Dendritic cell treated with granulocyte-macrophage colony-stimulating factor and Interleukin-4, amounts not matched to agents 40 ng/mL and 50 ng/mL, for 4 days (primary cell): ENCODE results near the gene SUPT3H.
A peak's percentile ranks its signal among the peaks of the same experiment; 100 is the strongest.

Source experiments
- H3K27ac Mint-ChIP-seq: one replicate; pipeline ENCODE4 v1.8.0; 2022; ENCODE audit warnings: mild to moderate bottlenecking, mixed read lengths
- H3K27me3 Mint-ChIP-seq: one replicate; pipeline ENCODE4 v1.8.0; 2022; ENCODE audit warnings: mild to moderate bottlenecking, mixed read lengths
- H3K36me3 Mint-ChIP-seq: one replicate; pipeline ENCODE4 v1.8.0; 2022; ENCODE audit warnings: low read depth, mixed read lengths
- H3K4me1 Mint-ChIP-seq: one replicate; pipeline ENCODE4 v1.8.0; 2022; ENCODE audit warnings: low read depth, mixed read lengths
- H3K4me3 Mint-ChIP-seq: one replicate; pipeline ENCODE4 v1.8.0; 2022; ENCODE audit warnings: mild to moderate bottlenecking, moderate library complexity, mixed read lengths
- H3K9me3 Mint-ChIP-seq: one replicate; pipeline ENCODE4 v1.8.0; 2022; ENCODE audit warnings: mixed read lengths
- intact Hi-C: fragments of 100-400 bp; cut with micrococcal nuclease; formaldehyde crosslinking; loops from one replicate; pipeline ENCODE4 v1.15.0; 2022

SUPT3H gene

DNA sequence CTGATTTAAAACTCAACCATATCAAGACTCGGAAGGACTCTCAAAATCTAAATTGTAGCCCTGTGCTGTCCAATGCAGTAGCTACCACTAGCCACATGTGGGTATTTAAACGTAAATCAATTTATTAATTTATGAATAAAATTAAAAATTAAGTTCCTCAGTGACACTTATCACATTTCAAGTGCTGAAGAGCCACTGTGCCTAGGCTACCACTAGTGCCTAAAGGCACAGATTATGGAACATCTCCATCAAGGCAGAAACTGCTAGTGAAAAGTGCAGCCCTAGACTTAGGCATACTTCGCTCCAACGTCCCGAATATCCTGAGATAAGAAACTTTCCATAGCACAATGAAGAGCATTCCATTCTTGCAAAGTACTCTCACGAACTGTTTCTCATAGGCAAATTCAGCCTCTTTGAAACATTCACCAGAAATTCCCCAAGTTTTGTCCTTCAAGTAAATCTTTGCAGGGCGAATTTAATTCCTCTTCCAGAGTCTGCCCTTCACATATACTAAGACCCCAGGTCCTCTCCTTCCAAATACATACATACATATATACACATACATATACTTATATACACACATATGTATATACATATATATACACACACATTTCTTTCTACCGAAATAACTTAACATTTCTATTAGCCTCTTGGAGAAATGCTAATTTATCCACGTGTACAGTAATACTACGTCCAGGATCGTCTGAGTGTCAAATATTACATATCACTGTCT is 1.3 kb downstream of the SUPT3H start:
- no peaks in the 10 kb centered on the region for H3K9me3 Mint-ChIP-seq
- H3K27ac Mint-ChIP-seq, result peak overlapping the region; percentile 99
- intact Hi-C loops, result loop anchor here (5.0 kb wide), 2 partner anchors 46 to 336 kb away; no protein-coding TSS in a partner anchor
- peaks cover 15% of the 10 kb centered on the region for H3K36me3 Mint-ChIP-seq
- peak overlapping the region; percentile 95 for H3K4me3 Mint-ChIP-seq
- no peaks in the 10 kb centered on the region for H3K27me3 Mint-ChIP-seq
- H3K4me1 Mint-ChIP-seq, result peaks cover 23% of the 10 kb centered on the region

GRCh38 chr6:45375449-45375848 is 2.3 kb downstream of the SUPT3H start:
- Mint-ChIP-seq H3K27ac (no peak overlapping the region), H3K9me3 (no peaks in the 10 kb centered on the region), H3K27me3 (no peaks in the 10 kb centered on the region), H3K36me3 (peaks cover 15% of the 10 kb centered on the region), H3K4me1 (peaks cover 23% of the 10 kb centered on the region), H3K4me3 (no peak overlapping the region)
- intact Hi-C loops, result loop anchor here (5.0 kb wide), 2 partner anchors 47 to 337 kb away; no protein-coding TSS in a partner anchor

GRCh38 chr6:45371924-45372573 is 5.7 kb downstream of the SUPT3H start:
- H3K4me1 Mint-ChIP-seq, result peaks cover 23% of the 10 kb centered on the region
- H3K27me3 Mint-ChIP-seq, result no peaks in the 10 kb centered on the region
- H3K27ac Mint-ChIP-seq, result no peak overlapping the region
- intact Hi-C loops, result no loop called here
- H3K9me3 Mint-ChIP-seq, result no peaks in the 10 kb centered on the region
- H3K4me3 Mint-ChIP-seq, result no peak overlapping the region
- H3K36me3 Mint-ChIP-seq, result no peaks in the 10 kb centered on the region

DNA sequence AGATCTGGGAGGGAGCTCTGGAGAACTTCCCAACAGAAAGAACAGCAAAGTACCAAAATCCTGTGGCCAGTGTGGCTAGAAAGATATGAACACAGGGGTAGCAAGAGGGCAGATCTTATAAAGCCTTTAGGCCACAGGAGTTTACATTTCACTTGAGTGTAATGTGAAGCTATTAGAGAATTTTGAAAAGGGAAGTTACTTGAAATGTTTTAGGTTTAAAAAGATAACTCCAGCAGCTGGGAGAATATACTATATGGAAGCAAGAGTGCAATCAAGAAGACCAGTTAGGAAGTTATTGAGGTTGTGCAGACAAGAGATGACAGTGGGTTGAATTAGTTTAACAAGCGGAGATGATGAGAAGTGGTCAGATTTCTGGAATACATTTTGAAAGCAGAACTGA is 7.9 kb downstream of the SUPT3H start:
- no peak overlapping the region for H3K27ac Mint-ChIP-seq
- no peaks in the 10 kb centered on the region for H3K27me3 Mint-ChIP-seq
- no peaks in the 10 kb centered on the region for H3K36me3 Mint-ChIP-seq
- H3K4me1 Mint-ChIP-seq, result peaks cover 24% of the 10 kb centered on the region
- intact Hi-C loops, result no loop called here
- H3K9me3 Mint-ChIP-seq, result no peaks in the 10 kb centered on the region
- no peak overlapping the region for H3K4me3 Mint-ChIP-seq

DNA sequence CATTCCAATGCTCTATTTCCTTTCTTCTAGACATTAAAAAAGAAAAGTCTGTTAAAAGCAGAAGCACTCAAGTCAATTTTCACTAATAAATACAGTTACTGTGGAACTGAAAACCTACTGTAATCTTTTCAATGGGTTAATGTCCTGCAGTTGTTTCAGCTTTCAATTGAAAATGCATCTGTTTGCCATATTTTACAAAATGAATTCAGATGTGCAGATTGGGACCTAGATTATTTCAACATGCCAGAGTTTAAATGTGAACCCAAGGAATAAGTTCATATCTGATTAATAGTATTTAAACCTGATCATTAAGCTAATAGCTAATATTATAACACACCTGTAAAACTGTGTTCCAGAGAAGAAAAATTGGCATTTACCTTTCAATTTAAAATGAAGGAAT is 9.7 kb downstream of the SUPT3H start:
- Mint-ChIP-seq H3K4me3 (no peak overlapping the region), H3K36me3 (no peaks in the 10 kb centered on the region), H3K4me1 (peaks cover 24% of the 10 kb centered on the region), H3K27ac (no peak overlapping the region), H3K27me3 (no peaks in the 10 kb centered on the region), H3K9me3 (no peaks in the 10 kb centered on the region)
- intact Hi-C loops, result no loop called here

DNA sequence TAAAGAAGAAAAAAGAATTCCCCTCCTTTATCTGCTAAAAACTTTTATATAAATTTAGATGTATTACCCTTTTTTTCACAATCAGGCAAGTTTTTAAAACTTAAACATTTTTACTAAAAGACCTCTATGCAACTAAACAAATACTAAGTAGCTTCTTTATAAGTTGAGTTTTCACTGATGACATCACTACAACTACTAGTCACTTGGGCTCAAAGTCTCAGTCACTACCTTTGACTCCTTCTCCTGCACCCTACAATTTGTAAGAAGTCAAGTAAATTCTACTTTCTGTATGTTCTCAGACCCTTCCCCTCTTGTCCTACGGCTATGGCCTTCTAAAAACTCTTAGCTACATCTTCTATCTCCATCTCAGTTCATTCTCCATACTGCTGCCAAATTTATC is 11.2 kb downstream of the SUPT3H start:
- Mint-ChIP-seq H3K9me3 (no peaks in the 10 kb centered on the region), H3K4me3 (no peak overlapping the region), H3K36me3 (no peaks in the 10 kb centered on the region), H3K27ac (peak overlapping the region; percentile 62), H3K4me1 (peaks cover 24% of the 10 kb centered on the region), H3K27me3 (no peaks in the 10 kb centered on the region)
- intact Hi-C loops, result no loop called here

GRCh38 chr6:45365036-45365435 is 12.7 kb downstream of the SUPT3H start:
- H3K9me3 Mint-ChIP-seq, result no peaks in the 10 kb centered on the region
- no peaks in the 10 kb centered on the region for H3K27me3 Mint-ChIP-seq
- H3K36me3 Mint-ChIP-seq, result no peaks in the 10 kb centered on the region
- no peak overlapping the region for H3K27ac Mint-ChIP-seq
- H3K4me3 Mint-ChIP-seq, result no peak overlapping the region
- intact Hi-C loops, result no loop called here
- H3K4me1 Mint-ChIP-seq, result peaks cover 21% of the 10 kb centered on the region

DNA sequence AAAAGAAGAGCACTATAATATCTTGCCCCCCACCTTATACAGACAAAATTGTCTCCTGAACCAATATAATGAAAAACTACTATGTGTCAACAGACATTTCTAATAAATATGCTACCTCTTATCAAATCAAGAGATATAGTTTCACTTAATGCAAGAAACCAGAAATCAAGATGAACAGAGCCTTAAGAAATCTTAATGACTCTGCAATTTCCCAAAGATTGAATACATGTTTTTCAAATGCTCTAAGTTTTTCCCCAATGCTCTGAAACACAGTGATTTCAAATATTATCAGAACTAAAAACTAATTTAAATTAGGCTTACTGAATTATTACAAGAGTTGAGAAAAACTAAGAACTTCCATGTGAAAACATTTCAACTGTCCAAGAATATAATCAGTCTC is 13.3 kb downstream of the SUPT3H start:
- H3K36me3 Mint-ChIP-seq, result no peaks in the 10 kb centered on the region
- no peak overlapping the region for H3K4me3 Mint-ChIP-seq
- no peaks in the 10 kb centered on the region for H3K9me3 Mint-ChIP-seq
- no peaks in the 10 kb centered on the region for H3K27me3 Mint-ChIP-seq
- no peak overlapping the region for H3K27ac Mint-ChIP-seq
- peaks cover 15% of the 10 kb centered on the region for H3K4me1 Mint-ChIP-seq
- intact Hi-C loops, result no loop called here

- no peak overlapping the region for H3K27ac Mint-ChIP-seq
- intact Hi-C loops, result no loop called here
- H3K9me3 Mint-ChIP-seq, result no peaks in the 10 kb centered on the region
- H3K4me3 Mint-ChIP-seq, result no peak overlapping the region
- H3K4me1 Mint-ChIP-seq, result no peaks in the 10 kb centered on the region
- H3K36me3 Mint-ChIP-seq, result no peaks in the 10 kb centered on the region
- no peaks in the 10 kb centered on the region for H3K27me3 Mint-ChIP-seq
These were observed 24.1 kb downstream of the SUPT3H start for GRCh38 chr6:45353654-45354053.

- intact Hi-C loops, result no loop called here
- no peaks in the 10 kb centered on the region for H3K27me3 Mint-ChIP-seq
- H3K4me3 Mint-ChIP-seq, result no peak overlapping the region
- H3K27ac Mint-ChIP-seq, result no peak overlapping the region
- no peaks in the 10 kb centered on the region for H3K36me3 Mint-ChIP-seq
- no peaks in the 10 kb centered on the region for H3K9me3 Mint-ChIP-seq
- no peaks in the 10 kb centered on the region for H3K4me1 Mint-ChIP-seq
These were observed 26.1 kb downstream of the SUPT3H start for GRCh38 chr6:45351667-45352066.

GRCh38 chr6:45351076-45351475 is 26.7 kb downstream of the SUPT3H start:
- no peaks in the 10 kb centered on the region for H3K27me3 Mint-ChIP-seq
- intact Hi-C loops, result no loop called here
- no peak overlapping the region for H3K27ac Mint-ChIP-seq
- H3K9me3 Mint-ChIP-seq, result no peaks in the 10 kb centered on the region
- no peaks in the 10 kb centered on the region for H3K36me3 Mint-ChIP-seq
- H3K4me1 Mint-ChIP-seq, result no peaks in the 10 kb centered on the region
- H3K4me3 Mint-ChIP-seq, result no peak overlapping the region

GRCh38 chr6:45350186-45350710 is 27.5 kb downstream of the SUPT3H start:
- H3K27ac Mint-ChIP-seq, result no peak overlapping the region
- intact Hi-C loops, result no loop called here
- no peaks in the 10 kb centered on the region for H3K9me3 Mint-ChIP-seq
- no peaks in the 10 kb centered on the region for H3K36me3 Mint-ChIP-seq
- no peaks in the 10 kb centered on the region for H3K27me3 Mint-ChIP-seq
- H3K4me1 Mint-ChIP-seq, result no peaks in the 10 kb centered on the region
- H3K4me3 Mint-ChIP-seq, result no peak overlapping the region

- H3K27me3 Mint-ChIP-seq, result no peaks in the 10 kb centered on the region
- intact Hi-C loops, result no loop called here
- H3K4me3 Mint-ChIP-seq, result no peak overlapping the region
- H3K27ac Mint-ChIP-seq, result no peak overlapping the region
- no peaks in the 10 kb centered on the region for H3K4me1 Mint-ChIP-seq
- no peaks in the 10 kb centered on the region for H3K9me3 Mint-ChIP-seq
- H3K36me3 Mint-ChIP-seq, result no peaks in the 10 kb centered on the region
These were observed 32.8 kb downstream of the SUPT3H start for GRCh38 chr6:45344900-45345299.

DNA sequence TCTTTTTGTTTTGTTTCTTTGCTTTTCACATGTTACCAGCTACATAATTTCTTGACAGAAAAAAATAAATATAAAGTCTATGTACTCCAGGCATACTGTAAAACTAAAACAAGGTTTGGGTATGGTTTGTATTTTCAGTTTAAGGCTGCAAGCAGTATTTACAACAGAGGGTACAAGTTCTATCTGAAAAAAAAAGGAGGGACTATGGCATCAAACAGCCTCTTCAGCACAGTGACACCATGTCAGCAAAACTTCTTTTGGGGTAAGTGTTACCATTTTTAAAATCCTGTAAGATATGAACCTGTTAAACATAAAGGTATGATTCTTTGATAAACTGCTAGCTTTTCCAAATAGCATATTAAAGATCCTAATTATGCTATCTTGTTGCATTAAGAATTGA is 49.2 kb downstream of the SUPT3H start:
- Mint-ChIP-seq H3K36me3 (no peaks in the 10 kb centered on the region), H3K4me3 (no peak overlapping the region), H3K27ac (no peak overlapping the region), H3K27me3 (no peaks in the 10 kb centered on the region), H3K4me1 (peaks cover 21% of the 10 kb centered on the region), H3K9me3 (no peaks in the 10 kb centered on the region)
- intact Hi-C loops, result no loop called here
